Activated B cell treated with CpG ODN at 0.5 μM for 24 hours (primary cell): ENCODE measurements around the gene TMEM132E. TPM values are rescaled to one million over a fixed set of nuclear protein-coding genes. Genes with fewer than 3 reads are reported as not detected.

Source experiments
- ATAC-seq: fragments of 200-7000 bp; cut with Tn5 transposase; one replicate; pipeline ENCODE4 v1.10.0; 2021; ENCODE audit warnings: low read depth, mild to moderate bottlenecking, moderate library complexity
- CTCF ChIA-PET: fragments of 350-600 bp; sonication (Branson Sonifier 250); formaldehyde crosslinking; loops from one replicate; lab custom pipeline; 2021; ENCODE audit warnings: antibody characterized with exemption; lab: Charles Lee
- POLR2A ChIA-PET: fragments of 350-600 bp; sonication (Branson Sonifier 250); formaldehyde crosslinking; loops from one replicate; lab custom pipeline; 2021; ENCODE audit warnings: antibody characterized with exemption; lab: Charles Lee
- DNase-seq: peaks from one replicate; pipeline ENCODE4 v3.0.0; 2022
- H3K27ac Mint-ChIP-seq: one replicate; pipeline ENCODE4 v1.8.0; 2020; ENCODE audit warnings: mixed read lengths
- H3K27me3 Mint-ChIP-seq: one replicate; pipeline ENCODE4 v1.8.0; 2021; ENCODE audit warnings: mixed read lengths
- H3K36me3 Mint-ChIP-seq: one replicate; pipeline ENCODE4 v1.8.0; 2021; ENCODE audit warnings: low read depth, mixed read lengths
- H3K4me1 Mint-ChIP-seq: one replicate; pipeline ENCODE4 v1.8.0; 2021; ENCODE audit warnings: mixed read lengths
- H3K4me3 Mint-ChIP-seq: one replicate; pipeline ENCODE4 v1.8.0; 2020; ENCODE audit warnings: mild to moderate bottlenecking, mixed read lengths
- H3K9me3 Mint-ChIP-seq: one replicate; pipeline ENCODE4 v1.8.0; 2020; ENCODE audit warnings: mixed read lengths
- intact Hi-C: fragments of 100-400 bp; cut with micrococcal nuclease; formaldehyde crosslinking; loops from one replicate; pipeline ENCODE4 v1.15.1; 2024
- total RNA-seq: library from RNA; stranded (reverse); gene quantifications from 2 replicates; pipeline ENCODE4 v1.2.3, GENCODE V29; 2022
- TF ChIP-seq, protein P1 (sequence below): fragments of 200-600 bp; IDR thresholded peaks from one replicate; pipeline ENCODE4 v1.8.0; 2022; ENCODE audit warnings: antibody characterized with exemption, mild to moderate bottlenecking

TMEM132E gene
- total RNA-seq, 1 donor from 2014 or later = not detected

- DNase-seq (no peak), ATAC-seq (no peak)
- POLR2A ChIA-PET = no interaction called here
- Mint-ChIP-seq H3K27ac (no peak overlapping the region), H3K4me1 (no peaks in the 10 kb centered on the region), H3K36me3 (no peaks in the 10 kb centered on the region), H3K4me3 (no peak overlapping the region), H3K27me3 (peaks cover 58% of the 10 kb centered on the region), H3K9me3 (no peaks in the 10 kb centered on the region)
- CTCF ChIA-PET = no interaction called here
- TF ChIP-seq, protein P1, sequence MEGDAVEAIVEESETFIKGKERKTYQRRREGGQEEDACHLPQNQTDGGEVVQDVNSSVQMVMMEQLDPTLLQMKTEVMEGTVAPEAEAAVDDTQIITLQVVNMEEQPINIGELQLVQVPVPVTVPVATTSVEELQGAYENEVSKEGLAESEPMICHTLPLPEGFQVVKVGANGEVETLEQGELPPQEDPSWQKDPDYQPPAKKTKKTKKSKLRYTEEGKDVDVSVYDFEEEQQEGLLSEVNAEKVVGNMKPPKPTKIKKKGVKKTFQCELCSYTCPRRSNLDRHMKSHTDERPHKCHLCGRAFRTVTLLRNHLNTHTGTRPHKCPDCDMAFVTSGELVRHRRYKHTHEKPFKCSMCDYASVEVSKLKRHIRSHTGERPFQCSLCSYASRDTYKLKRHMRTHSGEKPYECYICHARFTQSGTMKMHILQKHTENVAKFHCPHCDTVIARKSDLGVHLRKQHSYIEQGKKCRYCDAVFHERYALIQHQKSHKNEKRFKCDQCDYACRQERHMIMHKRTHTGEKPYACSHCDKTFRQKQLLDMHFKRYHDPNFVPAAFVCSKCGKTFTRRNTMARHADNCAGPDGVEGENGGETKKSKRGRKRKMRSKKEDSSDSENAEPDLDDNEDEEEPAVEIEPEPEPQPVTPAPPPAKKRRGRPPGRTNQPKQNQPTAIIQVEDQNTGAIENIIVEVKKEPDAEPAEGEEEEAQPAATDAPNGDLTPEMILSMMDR = no peak
- intact Hi-C loops = no loop called here
Observed at GRCh38 chr17:34588266-34588665, 8.9 kb downstream of the TMEM132E start.

GRCh38 chr17:34589120-34589965 lies 10.0 kb downstream of the TMEM132E start:
- H3K27me3 Mint-ChIP-seq = peaks cover 54% of the 10 kb centered on the region

DNA sequence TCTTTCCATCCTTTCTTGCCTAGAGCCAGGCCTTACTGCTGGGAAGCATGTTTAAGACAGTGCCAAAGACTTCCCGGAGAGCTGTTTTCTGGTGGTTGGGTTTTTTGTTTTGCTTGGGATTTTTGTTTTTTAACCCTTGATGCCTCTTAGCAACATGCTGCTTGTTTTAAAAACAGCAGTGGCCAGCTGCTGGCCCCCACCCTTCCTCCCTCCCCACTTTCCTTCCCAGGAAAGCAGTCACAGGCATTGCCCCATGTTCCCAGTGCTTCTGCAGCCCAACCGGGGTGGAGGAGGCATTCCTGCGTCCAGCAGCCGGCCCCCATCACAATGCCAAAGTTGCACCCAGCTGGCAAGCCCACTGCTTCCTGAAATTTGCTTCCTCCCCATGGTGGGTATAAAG lies 12.6 kb downstream of the TMEM132E start:
- no peak overlapping the region for H3K4me3 Mint-ChIP-seq
- H3K27me3 Mint-ChIP-seq = peaks cover 37% of the 10 kb centered on the region
- no peak for ATAC-seq
- no peak overlapping the region for H3K27ac Mint-ChIP-seq
- POLR2A ChIA-PET = no interaction called here
- no peaks in the 10 kb centered on the region for H3K9me3 Mint-ChIP-seq
- intact Hi-C loops = no loop called here
- TF ChIP-seq, protein P1 = no peak
- CTCF ChIA-PET = no interaction called here
- DNase-seq = no peak
- no peaks in the 10 kb centered on the region for H3K36me3 Mint-ChIP-seq
- H3K4me1 Mint-ChIP-seq = no peaks in the 10 kb centered on the region

More at GRCh38 chr17:34589120-34589965, 10.0 kb downstream of the TMEM132E start:
- H3K36me3 Mint-ChIP-seq = no peaks in the 10 kb centered on the region
- no peaks in the 10 kb centered on the region for H3K4me1 Mint-ChIP-seq
- CTCF ChIA-PET = no interaction called here
- ATAC-seq = no peak
- H3K27ac Mint-ChIP-seq = no peak overlapping the region
- TF ChIP-seq, protein P1 = no peak
- intact Hi-C loops = no loop called here
- H3K9me3 Mint-ChIP-seq = no peaks in the 10 kb centered on the region
- DNase-seq = no peak
- POLR2A ChIA-PET = no interaction called here
- H3K4me3 Mint-ChIP-seq = no peak overlapping the region

GRCh38 chr17:34596920-34597319 lies 17.5 kb downstream of the TMEM132E start:
- no peak overlapping the region for H3K27ac Mint-ChIP-seq
- H3K36me3 Mint-ChIP-seq = no peaks in the 10 kb centered on the region
- H3K4me1 Mint-ChIP-seq = no peaks in the 10 kb centered on the region
- peaks cover 20% of the 10 kb centered on the region for H3K27me3 Mint-ChIP-seq
- no peak for ATAC-seq
- no peaks in the 10 kb centered on the region for H3K9me3 Mint-ChIP-seq
- TF ChIP-seq, protein P1 = no peak
- intact Hi-C loops = no loop called here
- no peak for DNase-seq
- POLR2A ChIA-PET = interaction anchor here (0.6 kb wide), 1 partner anchor 16 kb away, joined by 3 read pairs; no protein-coding TSS in a partner anchor
- CTCF ChIA-PET = no interaction called here
- H3K4me3 Mint-ChIP-seq = no peak overlapping the region

DNA sequence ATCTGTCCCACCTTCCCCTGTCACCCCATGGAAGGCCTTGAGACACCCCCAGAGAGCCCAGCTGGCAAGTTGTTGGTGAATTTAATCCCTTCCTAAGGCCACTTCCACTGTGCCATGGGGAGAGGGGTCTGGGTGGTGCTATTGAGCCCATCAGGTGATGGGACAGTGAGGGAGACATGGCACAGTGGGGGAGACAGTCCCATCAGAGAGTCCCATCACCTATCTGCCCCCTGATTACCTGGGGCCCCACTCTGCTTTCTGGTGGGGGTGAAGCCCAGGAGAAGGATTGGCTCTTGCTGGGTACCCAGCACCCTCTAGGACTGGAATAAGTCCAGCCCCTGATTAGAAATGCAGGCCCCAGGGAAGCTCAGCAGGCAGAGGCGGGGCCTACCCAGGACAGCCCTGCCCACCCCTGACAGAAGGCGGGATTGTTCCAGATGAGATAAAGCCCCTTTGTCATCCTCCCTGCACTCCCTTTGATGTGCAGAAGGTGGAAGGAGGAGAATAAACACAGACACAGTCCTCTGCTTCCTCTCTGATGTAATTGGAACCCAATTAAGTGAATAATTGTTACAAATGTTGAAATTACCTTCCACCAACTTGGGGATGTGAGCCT lies 18.9 kb downstream of the TMEM132E start:
- TF ChIP-seq, protein P1 = no peak
- no peak overlapping the region for H3K4me3 Mint-ChIP-seq
- no peak for ATAC-seq
- DNase-seq = no peak
- CTCF ChIA-PET = no interaction called here
- intact Hi-C loops = no loop called here
- H3K27ac Mint-ChIP-seq = no peak overlapping the region
- H3K9me3 Mint-ChIP-seq = no peaks in the 10 kb centered on the region
- POLR2A ChIA-PET = no interaction called here
- no peaks in the 10 kb centered on the region for H3K36me3 Mint-ChIP-seq
- H3K4me1 Mint-ChIP-seq = no peaks in the 10 kb centered on the region
- H3K27me3 Mint-ChIP-seq = peaks cover 18% of the 10 kb centered on the region
